ENCODE results near the gene CXADR.

- TF ChIP-seq CTCF (IDR thresholded peaks at IDR 0.05): no peak
- no peak for TF ChIP-seq POLR2AphosphoS5 (IDR thresholded peaks at IDR 0.05)
- no peak for TF ChIP-seq POLR2A (IDR thresholded peaks at IDR 0.05)
These were observed 27.0 kb downstream of the CXADR start for GRCh38 chr21:17539743-17540341.

Measured in breast epithelium (tissue), 3 donors.